Left ventricle myocardium inferior (tissue), 1 donor: Measurements from ENCODE around the gene BTG1. TPM values are rescaled to one million over a fixed set of nuclear protein-coding genes. Genes with fewer than 3 reads are reported as not detected.
A peak's percentile ranks its signal among the peaks of the same experiment; 100 is the strongest.
"Not testable (repeated sequence)": the region's sequence is repeated elsewhere in the genome, so short reads cannot be mapped to it uniquely, and the experiment has no call there.

ENCODE experiments used
- DNase-seq: peaks from one replicate; pipeline ENCODE4 v3.0.0-alpha.2; 2020
- H3K27ac ChIP-seq: fragments of 200-600 bp; replicated peaks from 2 replicates; pipeline ENCODE4 v1.8.0; 2021
- H3K27me3 ChIP-seq: fragments of 200-600 bp; 2 replicates; pipeline ENCODE4 v1.8.0; 2021; ENCODE audit warnings: low read depth
- H3K36me3 ChIP-seq: fragments of 200-600 bp; 2 replicates; pipeline ENCODE4 v1.8.0; 2021
- H3K4me1 ChIP-seq: fragments of 200-600 bp; 2 replicates; pipeline ENCODE4 v1.8.0; 2021
- H3K4me3 ChIP-seq: fragments of 200-600 bp; 2 replicates; pipeline ENCODE4 v1.8.0; 2021; ENCODE audit warnings: mild to moderate bottlenecking, moderate library complexity
- H3K9me3 ChIP-seq: fragments of 200-600 bp; replicated peaks from 2 replicates; pipeline ENCODE4 v1.8.0; 2021
- intact Hi-C: fragments of 100-400 bp; cut with micrococcal nuclease; formaldehyde crosslinking; loops from one replicate; pipeline ENCODE4 v1.11.0; 2022
- total RNA-seq: library from RNA; stranded (reverse); fragmentation: NEBNext Ultra II Directional; extraction: Animal tissue kit (Norgen Biotek cat#: 25700); gene quantifications from one replicate; pipeline ENCODE4 v1.2.1, GENCODE V29; 2021
- TF ChIP-seq, protein P1 (sequence below): fragments of 200-600 bp; IDR thresholded peaks from 2 replicates; pipeline ENCODE4 v1.8.0; 2021; ENCODE audit warnings: antibody characterized with exemption, mild to moderate bottlenecking, borderline replicate concordance
- donor health status: DM: no; HTN: yes; CAD: no; lungs with severe emphysema.

The BTG1 gene
- total RNA-seq, 1 donor from 2014 or later, result 79.4 TPM

DNA sequence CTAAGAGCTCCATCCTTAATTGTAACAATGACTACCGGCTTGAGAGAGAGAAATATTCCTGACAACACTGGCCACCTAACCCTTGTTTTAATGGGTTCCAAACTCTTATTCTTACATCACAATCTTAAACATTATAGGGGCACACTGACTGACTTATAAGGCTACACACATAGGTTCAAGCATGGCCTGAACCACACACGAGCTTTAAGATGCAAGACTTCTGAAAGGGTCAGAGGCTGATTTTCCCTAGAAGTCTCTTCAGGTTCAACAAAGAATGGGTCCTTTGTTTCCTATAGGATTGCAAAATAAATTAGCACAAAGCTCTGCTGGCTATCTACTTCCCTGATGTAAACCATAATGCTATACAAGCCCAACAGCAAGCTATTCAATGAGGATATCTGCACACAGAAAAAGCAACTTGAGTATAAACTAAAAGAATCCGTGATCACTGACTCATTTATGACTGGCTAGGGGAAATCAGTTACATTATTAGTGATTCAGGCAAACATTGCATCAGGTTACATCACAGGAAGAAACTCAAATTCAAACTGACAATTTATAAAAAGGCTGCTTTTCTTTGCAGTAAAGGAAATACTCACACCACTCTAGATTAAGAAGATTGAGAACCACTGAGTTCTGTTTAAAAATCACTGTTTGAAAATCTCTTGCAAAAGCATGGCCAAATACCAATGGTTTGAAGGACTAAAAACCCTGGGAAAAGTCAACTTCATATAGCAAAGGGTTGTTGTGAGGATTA, 8.5 kb downstream of the BTG1 start:
- no peaks in the 10 kb centered on the region for H3K27me3 ChIP-seq
- H3K9me3 ChIP-seq, result no peaks in the 10 kb centered on the region
- DNase-seq, result no peak
- H3K27ac ChIP-seq, result peak overlapping the region; percentile 72
- H3K36me3 ChIP-seq, result peaks cover 13% of the 10 kb centered on the region
- peaks cover 99% of the 10 kb centered on the region for H3K4me1 ChIP-seq
- intact Hi-C loops, result loop anchor here (10.0 kb wide), 1 partner anchor 752 kb away; no protein-coding TSS in a partner anchor
- peak overlapping the region; percentile 97 for H3K4me3 ChIP-seq
- TF ChIP-seq, protein P1, sequence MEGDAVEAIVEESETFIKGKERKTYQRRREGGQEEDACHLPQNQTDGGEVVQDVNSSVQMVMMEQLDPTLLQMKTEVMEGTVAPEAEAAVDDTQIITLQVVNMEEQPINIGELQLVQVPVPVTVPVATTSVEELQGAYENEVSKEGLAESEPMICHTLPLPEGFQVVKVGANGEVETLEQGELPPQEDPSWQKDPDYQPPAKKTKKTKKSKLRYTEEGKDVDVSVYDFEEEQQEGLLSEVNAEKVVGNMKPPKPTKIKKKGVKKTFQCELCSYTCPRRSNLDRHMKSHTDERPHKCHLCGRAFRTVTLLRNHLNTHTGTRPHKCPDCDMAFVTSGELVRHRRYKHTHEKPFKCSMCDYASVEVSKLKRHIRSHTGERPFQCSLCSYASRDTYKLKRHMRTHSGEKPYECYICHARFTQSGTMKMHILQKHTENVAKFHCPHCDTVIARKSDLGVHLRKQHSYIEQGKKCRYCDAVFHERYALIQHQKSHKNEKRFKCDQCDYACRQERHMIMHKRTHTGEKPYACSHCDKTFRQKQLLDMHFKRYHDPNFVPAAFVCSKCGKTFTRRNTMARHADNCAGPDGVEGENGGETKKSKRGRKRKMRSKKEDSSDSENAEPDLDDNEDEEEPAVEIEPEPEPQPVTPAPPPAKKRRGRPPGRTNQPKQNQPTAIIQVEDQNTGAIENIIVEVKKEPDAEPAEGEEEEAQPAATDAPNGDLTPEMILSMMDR, result no peak

DNA sequence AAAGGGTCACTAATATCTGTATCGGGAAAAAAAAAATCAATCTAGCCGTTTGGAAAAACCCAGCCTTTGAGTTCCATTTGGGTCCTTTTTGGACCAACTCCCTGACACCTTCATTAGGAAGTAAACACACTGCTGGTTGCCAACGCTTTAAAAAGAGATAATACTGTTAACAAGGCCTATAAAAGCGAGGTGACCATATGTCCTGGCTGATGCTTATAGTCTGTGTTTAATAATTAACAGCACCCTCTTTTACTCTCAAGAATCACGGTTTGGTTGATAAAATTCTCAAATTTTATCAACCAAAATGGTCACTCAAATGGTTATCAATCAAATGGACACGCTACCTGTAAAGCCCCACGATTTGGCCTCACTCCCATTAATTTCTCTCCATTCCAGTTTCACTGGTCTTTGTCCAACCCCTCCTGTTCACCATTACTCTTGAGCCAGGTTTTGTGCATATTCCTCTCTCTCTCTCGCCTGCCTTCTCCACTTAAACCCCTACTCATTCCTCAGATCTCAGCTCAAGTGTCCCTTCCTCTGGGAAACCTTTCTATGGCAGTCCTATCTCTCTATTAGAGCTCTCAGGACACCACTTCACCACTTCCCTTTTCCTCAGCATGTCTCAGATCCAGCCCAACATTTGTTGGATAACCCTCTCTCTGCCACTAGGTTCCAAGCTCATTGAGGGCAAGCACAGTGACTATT, 9.5 kb downstream of the BTG1 start:
- Histone ChIP-seq H3K9me3 (no peaks in the 10 kb centered on the region), H3K27ac (peak overlapping the region; percentile 72), H3K36me3 (peaks cover 4% of the 10 kb centered on the region), H3K4me1 (peaks cover 99% of the 10 kb centered on the region), H3K27me3 (no peaks in the 10 kb centered on the region), H3K4me3 (peak overlapping the region; percentile 97)
- TF ChIP-seq, protein P1, result no peak
- no peak for DNase-seq
- intact Hi-C loops, result loop anchor here (10.0 kb wide), 1 partner anchor 751 kb away; no protein-coding TSS in a partner anchor

DNA sequence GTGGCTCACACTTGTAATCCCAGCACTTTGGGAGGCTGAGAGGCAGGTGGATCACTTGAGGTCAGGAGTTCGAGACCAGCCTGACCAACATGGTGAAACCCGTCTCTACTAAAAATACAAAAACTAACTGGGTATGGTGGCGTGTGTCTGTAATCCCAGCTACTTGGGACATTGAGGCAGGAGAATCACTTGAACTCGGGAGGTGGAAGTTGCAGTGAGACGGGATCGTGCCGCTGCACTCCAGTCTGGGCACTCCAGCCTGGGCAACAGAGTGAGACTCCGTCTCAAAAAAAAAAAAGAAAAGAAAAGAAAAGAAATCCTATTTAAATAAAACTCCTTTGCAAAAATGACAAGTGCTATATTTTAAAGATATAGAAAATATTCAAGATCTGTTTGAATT, 10.1 kb downstream of the BTG1 start:
- not testable (repeated sequence) for H3K9me3 ChIP-seq, H3K4me3 ChIP-seq, DNase-seq, H3K27me3 ChIP-seq, H3K36me3 ChIP-seq
- peaks cover 99% of the 10 kb centered on the region for H3K4me1 ChIP-seq
- intact Hi-C loops, result loop anchor here (10.0 kb wide), 1 partner anchor 751 kb away; no protein-coding TSS in a partner anchor
- peak overlapping the region; percentile 72 for H3K27ac ChIP-seq

DNA sequence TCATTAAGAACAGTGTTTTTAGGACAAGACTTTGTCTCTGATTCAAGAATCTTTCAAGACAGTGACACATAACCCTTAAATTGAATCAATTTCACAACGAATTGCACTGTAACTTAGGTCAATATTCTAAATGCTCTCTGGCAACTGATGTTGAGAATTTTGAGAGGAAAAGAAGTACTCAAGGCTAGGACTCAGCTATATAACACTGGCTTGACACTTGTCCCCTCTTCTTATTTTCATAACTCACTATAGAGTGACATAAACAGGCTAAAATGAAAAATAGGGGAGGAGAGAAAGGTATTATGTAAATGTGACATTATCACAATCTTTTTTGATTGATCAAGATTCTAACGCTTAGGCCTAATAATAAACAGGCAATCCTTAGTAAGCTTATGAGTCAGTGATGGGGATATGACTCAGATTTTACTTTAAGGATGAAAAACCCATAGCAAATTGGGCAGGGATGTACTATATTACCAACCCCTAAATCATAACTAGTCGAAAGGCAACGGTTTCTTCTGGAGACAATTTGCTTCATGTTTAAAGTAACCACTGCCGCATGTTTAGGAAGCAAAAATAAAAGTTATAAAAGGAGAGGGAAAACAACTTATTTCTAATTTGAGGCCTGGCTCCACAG, 10.9 kb downstream of the BTG1 start:
- intact Hi-C loops, result loop anchor here (10.0 kb wide), 1 partner anchor 750 kb away; no protein-coding TSS in a partner anchor
- Histone ChIP-seq H3K4me3 (peak overlapping the region; percentile 26), H3K9me3 (no peaks in the 10 kb centered on the region), H3K4me1 (peaks cover 95% of the 10 kb centered on the region), H3K36me3 (no peaks in the 10 kb centered on the region), H3K27me3 (no peaks in the 10 kb centered on the region), H3K27ac (peak overlapping the region; percentile 72)
- DNase-seq, result no peak
- TF ChIP-seq, protein P1, result no peak

DNA sequence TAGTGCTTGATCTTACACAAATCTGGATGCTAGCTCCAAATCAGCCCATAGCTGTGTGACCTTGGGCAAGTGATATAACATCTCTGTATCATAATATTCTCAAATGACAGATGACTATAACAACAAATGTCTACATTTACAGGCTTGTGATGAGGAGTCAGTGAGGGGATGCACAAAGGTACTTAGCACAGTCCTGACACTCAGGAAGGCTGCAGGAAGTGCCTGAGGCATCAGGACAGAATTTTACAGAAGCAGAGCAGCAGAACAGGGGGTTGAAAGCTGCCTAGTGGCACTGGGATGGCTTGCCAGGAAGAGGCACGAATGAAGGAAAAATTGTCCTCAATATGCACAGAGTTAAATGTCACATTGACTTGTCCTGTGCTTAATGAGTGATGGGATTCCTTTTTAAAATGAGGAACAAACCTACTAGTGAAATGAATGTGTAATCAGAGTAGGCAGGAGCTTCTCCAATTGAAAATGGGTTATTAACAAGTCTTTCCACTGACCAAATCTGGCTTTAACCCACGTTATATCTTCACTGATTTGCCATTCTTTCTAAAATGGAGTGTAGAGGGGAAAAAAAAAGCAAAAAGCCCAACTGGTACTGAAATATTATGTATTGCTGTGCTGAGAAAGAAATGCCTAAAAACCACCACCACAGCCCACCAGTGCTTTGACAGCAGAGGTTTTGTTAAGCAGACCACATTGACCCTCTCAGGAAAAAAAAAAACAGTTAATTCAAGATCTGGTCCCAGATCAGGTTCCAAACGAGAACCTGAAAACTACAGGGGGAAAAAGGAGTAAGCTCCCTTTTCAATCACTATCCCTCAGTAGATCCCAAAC, 11.6 kb downstream of the BTG1 start:
- intact Hi-C loops, result loop anchor here (10.0 kb wide), 1 partner anchor 749 kb away; no protein-coding TSS in a partner anchor
- peaks cover 87% of the 10 kb centered on the region for H3K4me1 ChIP-seq

More for the DNA sequence above, 11.6 kb downstream of the BTG1 start:
- DNase-seq, result no peak
- TF ChIP-seq, protein P1, result no peak
- H3K36me3 ChIP-seq, result no peaks in the 10 kb centered on the region
- no peaks in the 10 kb centered on the region for H3K27me3 ChIP-seq
- no peaks in the 10 kb centered on the region for H3K9me3 ChIP-seq
- H3K27ac ChIP-seq, result peak overlapping the region; percentile 72
- H3K4me3 ChIP-seq, result peak overlapping the region; percentile 26
